IMR-90 (cell line): ENCODE measurements around the gene CDH9. TPM values are rescaled to one million over a fixed set of nuclear protein-coding genes. Genes with fewer than 3 reads are reported as not detected.

ENCODE experiments used
- ATAC-seq: fragments of 200-7000 bp; cut with Tn5 transposase; 2 replicates; pipeline ENCODE4 v1.9.1; 2020; ENCODE audit warnings: low read depth, mild to moderate bottlenecking, moderate library complexity
- BruUV-seq: library from RNA; stranded (reverse); fragments of 400-500 nt; replicated peaks from 2 replicates; lab custom pipeline; 2021; lab: Mats Ljungman, UMichigan
- CTCF ChIA-PET: fragments of 300-600 bp; formaldehyde crosslinking; extraction: SDS; loops from one replicate; lab custom pipeline; 2021; ENCODE audit warnings: antibody characterized with exemption; lab: Yijun Ruan, JAX
- POLR2A ChIA-PET: fragments of 300-600 bp; sonication (Branson Sonifier 250); formaldehyde crosslinking; loops from one replicate; lab custom pipeline; 2022; ENCODE audit warnings: antibody characterized with exemption; ENCODE audit not compliant: unreplicated experiment; lab: Charles Lee
- DNase-seq: peaks from one replicate; pipeline ENCODE4 v3.0.0; 2013
- H2AFZ ChIP-seq: replicated peaks from 2 replicates; pipeline ENCODE3; 2013; ENCODE audit warnings: low read length, mild to moderate bottlenecking; ENCODE audit not compliant: poor library complexity
- H2AK5ac ChIP-seq: 2 replicates; pipeline ENCODE4 v1.6.1; 2013; ENCODE audit warnings: low read depth, low read length, inconsistent platforms
- H2AK9ac ChIP-seq: replicated peaks from 2 replicates; pipeline ENCODE3; 2013; ENCODE audit warnings: mild to moderate bottlenecking, low read depth, low read length, moderate library complexity; ENCODE audit not compliant: poor library complexity
- H2BK120ac ChIP-seq: 2 replicates; pipeline ENCODE4 v1.6.1; 2013; ENCODE audit warnings: low read depth, low read length, inconsistent platforms
- H2BK15ac ChIP-seq: 3 replicates; pipeline ENCODE4 v1.6.1; 2013; ENCODE audit warnings: low read depth, low read length, inconsistent platforms
- H2BK20ac ChIP-seq: 2 replicates; pipeline ENCODE4 v1.6.1; 2013; ENCODE audit warnings: low read depth, mild to moderate bottlenecking, inconsistent platforms, low read length, moderate library complexity
- H2BK5ac ChIP-seq: 2 replicates; pipeline ENCODE4 v1.6.1; 2013; ENCODE audit warnings: mild to moderate bottlenecking, low read depth, low read length, inconsistent platforms; ENCODE audit not compliant: poor library complexity, severe bottlenecking
- H3K14ac ChIP-seq: replicated peaks from 2 replicates; pipeline ENCODE4 v1.6.1; 2013; ENCODE audit warnings: low read depth, low read length, inconsistent platforms
- H3K18ac ChIP-seq: 2 replicates; pipeline ENCODE4 v1.6.1; 2013; ENCODE audit warnings: low read depth, low read length, control low read depth
- H3K23ac ChIP-seq: 2 replicates; pipeline ENCODE4 v1.6.1; 2013; ENCODE audit warnings: low read depth, low read length, inconsistent platforms
- H3K27ac ChIP-seq: 2 replicates; pipeline ENCODE4 v1.5.1; 2013; ENCODE audit warnings: mild to moderate bottlenecking, control low read depth, low read length; ENCODE audit not compliant: insufficient read depth
- H3K27me3 ChIP-seq: 2 replicates; pipeline ENCODE4 v1.6.1; 2013; ENCODE audit warnings: low read length; ENCODE audit not compliant: control insufficient read depth, insufficient read depth
- H3K36me3 ChIP-seq: 2 replicates; pipeline ENCODE4 v1.6.1; 2013; ENCODE audit warnings: low read length, mixed read lengths; ENCODE audit not compliant: control insufficient read depth, insufficient read depth
- H3K4ac ChIP-seq: 2 replicates; pipeline ENCODE4 v1.6.1; 2013; ENCODE audit warnings: low read depth, low read length, inconsistent platforms
- H3K4me1 ChIP-seq: 2 replicates; pipeline ENCODE4 v1.6.1; 2013; ENCODE audit warnings: low read length, mixed read lengths; ENCODE audit not compliant: control insufficient read depth, insufficient read depth
- H3K4me2 ChIP-seq: 2 replicates; pipeline ENCODE4 v1.6.1; 2013; ENCODE audit warnings: low read depth, mild to moderate bottlenecking, control low read depth, low read length, moderate library complexity
- H3K4me3 ChIP-seq: 2 replicates; pipeline ENCODE4 v1.5.1; 2013; ENCODE audit warnings: low read depth, mild to moderate bottlenecking, control low read depth, low read length, moderate library complexity; ENCODE audit not compliant: insufficient read depth
- H3K56ac ChIP-seq: 2 replicates; pipeline ENCODE4 v1.6.1; 2013; ENCODE audit warnings: low read length, inconsistent platforms; ENCODE audit not compliant: insufficient read depth; ENCODE audit errors: extremely low read depth
- H3K79me1 ChIP-seq, 2 experiments: 2 replicates each; pipeline ENCODE4 v1.6.1; 2013; ENCODE audit warnings: low read length in 2 of 2, inconsistent platforms in 1 of 2, low read depth in 1 of 2
- H3K9ac ChIP-seq: 2 replicates; pipeline ENCODE4 v1.6.1; 2013; ENCODE audit warnings: low read depth, low read length, control low read depth
- H3K9me1 ChIP-seq: 2 replicates; pipeline ENCODE4 v1.6.1; 2013; ENCODE audit warnings: low read length, inconsistent platforms; ENCODE audit not compliant: insufficient read depth
- H3K9me3 ChIP-seq: 2 replicates; pipeline ENCODE4 v1.6.1; 2013; ENCODE audit warnings: low read length; ENCODE audit not compliant: control insufficient read depth, insufficient read depth
- H4K20me1 ChIP-seq: 2 replicates; pipeline ENCODE4 v1.6.1; 2013; ENCODE audit warnings: low read length, inconsistent platforms; ENCODE audit not compliant: insufficient read depth
- H4K5ac ChIP-seq: 2 replicates; pipeline ENCODE4 v1.6.1; 2013; ENCODE audit warnings: mild to moderate bottlenecking, low read depth, low read length, control low read depth
- H4K8ac ChIP-seq, 2 experiments: 2 replicates each; pipeline ENCODE4 v1.6.1; 2013; ENCODE audit warnings: low read depth in 2 of 2, low read length in 2 of 2, control low read depth in 1 of 2, inconsistent platforms in 1 of 2
- H4K91ac ChIP-seq: 2 replicates; pipeline ENCODE4 v1.6.1; 2013; ENCODE audit warnings: low read depth, low read length, inconsistent platforms; ENCODE audit not compliant: insufficient read depth
- BHLHE40 ChIP-seq: fragments of 150-350 bp; IDR thresholded peaks from 2 replicates; pipeline ENCODE4 v1.6.1; 2016; ENCODE audit warnings: mild to moderate bottlenecking, low read depth, low read length
- CHD1 ChIP-seq: IDR thresholded peaks from 2 replicates; pipeline ENCODE4 v1.6.1; 2012; ENCODE audit warnings: low read depth, low read length, improper control_type of control experiment
- ELK1 ChIP-seq: fragments of 150-350 bp; IDR thresholded peaks from 2 replicates; pipeline ENCODE4 v1.6.1; 2016; ENCODE audit warnings: low read depth, mild to moderate bottlenecking, low read length, moderate library complexity, borderline replicate concordance
- RAD21 ChIP-seq: IDR thresholded peaks from 2 replicates; pipeline ENCODE4 v1.6.1; 2012; ENCODE audit warnings: low read length, improper control_type of control experiment
- WGBS, 2 experiments: methylation state at CpG; one replicate each; pipeline versions ENCODE4 v1.1.5 to v1.1.7; 2013; ENCODE audit warnings: missing lambda C conversion rate in 2 of 2; ENCODE audit not compliant: insufficient read length in 1 of 2; ENCODE audit errors: extremely low coverage in 2 of 2; 5-methylcytosine and 5-hydroxymethylcytosine counted together
- dilution Hi-C: fragments of 300-500 bp; cut with HindIII; formaldehyde crosslinking; loops from one replicate; pipeline ENCODE4 v1.14.3; 2018; ENCODE audit warnings: low sequenced_read_pairs; ENCODE audit not compliant: unreplicated experiment
- in situ Hi-C: fragments of 300-500 bp; cut with MboI; formaldehyde crosslinking; loops from 3 replicates; pipeline ENCODE4 v1.14.3; 2019; ENCODE audit warnings: low sequenced_read_pairs, inconsistent platforms, mixed read lengths
- intact Hi-C: fragments of 100-400 bp; cut with micrococcal nuclease; formaldehyde crosslinking; loops from 2 replicates; pipeline ENCODE4 v1.10.0; 2022
- polyA plus RNA-seq, 3 experiments: library from polyadenylated mRNA; depleted of rRNA; stranded (reverse); fragments of >200 nt; gene quantifications; 2 replicates each; pipeline ENCODE4 v1.2.3, GENCODE V29; 2012; ENCODE audit warnings: low replicate concordance in 1 of 3
- total RNA-seq: library from RNA; depleted of rRNA; stranded (reverse); fragments of >200 nt; gene quantifications from 2 replicates; pipeline ENCODE4 v1.2.3, GENCODE V29; 2012

Gene CDH9
- total and polyA plus RNA-seq, 2 of the 4 experiments (the other 2 are of a cell fraction): not detected

GRCh38 chr5:26986985-26987384, 51.4 kb downstream of the CDH9 start:
- H2BK15ac ChIP-seq: no peak overlapping the region
- dilution Hi-C loops (no loop called here), intact Hi-C loops (no loop called here), in situ Hi-C loops (no loop called here)
- no peaks in the 10 kb centered on the region for H3K27me3 ChIP-seq
- H3K56ac ChIP-seq: no peak overlapping the region
- ATAC-seq: no peak
- no peak overlapping the region for H3K4me2 ChIP-seq
- no peak overlapping the region for H3K4me3 ChIP-seq
- no CpG with 5 or more reads among the region's 1 CpG for WGBS, 2 experiments
- H2BK20ac ChIP-seq: no peak overlapping the region
- peaks cover 3% of the 10 kb centered on the region; the same call in 1 of the 2 replicates for H3K9me3 ChIP-seq
- no peaks in the 10 kb centered on the region for H3K36me3 ChIP-seq
- ChIA-PET CTCF (no interaction called here), POLR2A (no interaction called here)
- no peak overlapping the region for H4K8ac ChIP-seq
- H2AK5ac ChIP-seq: no peak overlapping the region
- no peak overlapping the region for H2BK120ac ChIP-seq
- no peaks in the 10 kb centered on the region for H3K4me1 ChIP-seq
- no peak overlapping the region for H3K14ac ChIP-seq
- no peak overlapping the region for H2AFZ ChIP-seq
- no peak for TF ChIP-seq RAD21
- no peak for TF ChIP-seq BHLHE40
- TF ChIP-seq ELK1: no peak
- TF ChIP-seq CHD1: no peak
- no TSS peak for BruUV-seq
- H3K4ac ChIP-seq: no peak overlapping the region
- H2AK9ac ChIP-seq: no peak overlapping the region
- no peak overlapping the region for H3K23ac ChIP-seq
- DNase-seq: no peak
- H4K91ac ChIP-seq: no peak overlapping the region
- no peak overlapping the region for H4K5ac ChIP-seq
- H3K27ac ChIP-seq: no peak overlapping the region
- no peak overlapping the region for H3K18ac ChIP-seq
- H3K9ac ChIP-seq: no peak overlapping the region
- no peaks in the 10 kb centered on the region for H3K79me1 ChIP-seq
- no peaks in the 10 kb centered on the region for H4K20me1 ChIP-seq
- H2BK5ac ChIP-seq: no peak overlapping the region
- H3K9me1 ChIP-seq: no peaks in the 10 kb centered on the region
